Activated CD4-positive, alpha-beta T cell treated with anti-CD3 and anti-CD28 coated beads, Interleukin-2, amount 50 U/mL, for 4 hours (primary cell): Measurements from ENCODE around the gene SCGB1C1.
A peak's percentile ranks its signal among the peaks of the same experiment; 100 is the strongest.
"Not testable (repeated sequence)": the region's sequence is repeated elsewhere in the genome, so short reads cannot be mapped to it uniquely, and the experiment has no call there.

ENCODE experiments used
- DNase-seq, 2 experiments: peaks; one replicate each; pipeline ENCODE4 v3.0.0-alpha.2; 2020

Gene SCGB1C1

DNA sequence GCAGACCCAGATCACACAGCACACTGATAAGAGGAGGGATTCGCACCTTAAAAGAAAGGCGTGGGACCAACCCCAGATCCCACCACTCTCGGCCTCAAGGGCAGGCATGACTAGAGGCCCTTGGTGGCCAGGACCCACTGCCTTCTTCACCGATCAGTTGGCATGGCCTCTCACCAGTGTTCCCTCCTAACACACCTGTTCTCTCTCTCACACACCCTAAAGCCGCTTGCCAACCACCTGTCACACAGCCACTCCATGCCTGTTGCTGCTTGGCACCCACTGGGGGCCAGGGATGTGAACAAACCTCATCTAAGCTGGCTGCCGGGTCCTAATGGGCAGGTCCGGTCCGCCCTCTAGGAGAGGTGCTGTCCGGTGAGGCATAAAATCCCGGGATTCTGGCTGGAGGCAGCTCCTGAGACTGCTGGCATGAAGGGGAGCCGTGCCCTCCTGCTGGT is at the start of gene SCGB1C1:
Gene SCGB1C1 (plus strand): TSS at position 405 of the 455 bp plus-strand sequence. CDS start 22 bp downstream, at position 427.
- DNase-seq: not testable (repeated sequence)

DNA sequence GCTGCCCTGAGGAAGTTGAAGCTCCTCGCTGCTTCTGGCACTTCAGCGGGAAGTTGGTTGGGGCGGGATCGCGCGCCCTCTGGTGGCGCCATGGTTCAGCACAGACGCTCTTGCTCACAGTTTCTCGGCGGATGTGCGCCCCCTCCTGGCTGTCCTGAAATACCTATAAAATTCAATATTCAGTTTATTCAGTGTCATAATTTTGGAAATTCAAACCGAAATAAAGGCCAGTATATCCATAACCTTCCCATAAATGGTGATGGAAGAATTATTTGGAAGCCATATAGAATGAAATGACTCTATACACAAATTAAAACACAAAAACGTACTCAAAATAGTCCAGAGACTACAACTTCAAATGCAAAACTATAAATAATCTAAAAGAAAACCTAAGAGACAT is 12.6 kb upstream of the SCGB1C1 start:
- DNase-seq: not testable (repeated sequence)

DNA sequence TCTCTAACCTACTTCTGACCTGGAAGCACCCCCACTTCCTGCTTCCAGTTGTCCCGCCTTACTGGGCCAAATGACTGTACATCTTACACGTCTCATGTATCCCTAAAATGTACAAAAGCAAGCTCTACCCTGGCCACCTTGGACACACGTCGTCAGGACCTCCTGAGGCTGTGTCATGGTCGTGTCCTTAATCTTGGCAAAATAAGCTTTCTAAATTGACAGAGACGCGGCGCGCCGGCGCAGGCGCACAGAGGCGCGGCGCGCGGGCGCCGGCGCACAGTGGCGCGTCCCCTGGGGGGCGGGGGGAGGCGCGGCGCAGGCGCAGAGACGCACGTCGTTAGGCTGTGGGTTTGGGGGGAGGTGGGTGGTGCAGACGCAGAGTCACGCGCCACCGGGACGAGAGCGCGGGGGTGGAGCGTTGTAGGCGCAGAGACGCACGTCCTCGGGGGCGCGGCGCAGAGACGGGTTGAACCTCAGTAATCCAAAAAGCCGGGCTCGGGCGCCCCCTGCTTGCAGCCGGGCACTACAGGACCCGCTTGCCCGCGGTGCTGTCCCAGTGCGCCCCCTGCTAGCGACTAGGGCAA is 3.6 kb upstream of the SCGB1C1 start:
- DNase-seq: not testable (repeated sequence)

DNA sequence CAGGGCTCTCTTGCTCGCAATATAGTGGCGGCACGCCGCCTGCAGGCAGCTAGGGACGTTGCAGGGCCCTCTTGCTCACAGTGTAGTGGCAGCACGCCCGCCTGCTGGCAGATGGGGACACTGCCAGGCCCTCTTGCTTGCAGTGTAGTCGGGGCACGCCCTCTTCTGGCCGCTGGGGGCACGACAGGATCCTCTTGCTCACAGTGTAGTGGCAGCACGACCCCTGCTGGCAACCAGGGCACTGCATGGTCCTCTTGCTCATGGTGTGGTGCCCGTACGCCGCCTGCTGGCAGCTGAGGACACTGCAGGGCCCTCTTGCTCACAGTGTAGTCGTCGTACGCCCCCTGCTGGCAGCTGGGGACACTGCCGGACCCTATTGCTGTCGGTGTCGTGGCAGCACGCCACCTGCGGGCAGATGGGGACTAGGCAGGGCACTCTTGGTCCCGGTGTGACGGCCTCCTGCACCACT is 3.0 kb upstream of the SCGB1C1 start:
- peak; percentile 25 to 35 for DNase-seq

DNA sequence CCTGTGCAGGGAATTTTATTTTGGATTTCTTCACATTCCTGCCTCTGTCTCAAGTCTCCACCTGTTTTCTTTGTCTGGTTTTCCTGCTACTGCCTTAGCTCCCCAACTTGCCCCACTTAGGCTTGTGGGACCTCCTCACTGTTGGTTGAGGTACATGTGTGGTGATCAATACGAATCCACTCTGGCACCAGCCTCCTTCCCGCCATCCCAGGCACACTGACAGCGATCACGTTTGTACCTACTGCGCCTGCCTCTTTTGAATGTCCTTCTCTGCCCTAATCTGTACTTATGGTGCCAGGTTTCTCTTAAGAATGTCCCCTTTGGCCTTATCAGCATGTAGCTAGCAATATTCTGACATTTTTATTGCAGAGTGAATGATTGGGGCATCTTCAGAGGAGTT is 2.3 kb upstream of the SCGB1C1 start:
- not testable (repeated sequence) for DNase-seq

DNA sequence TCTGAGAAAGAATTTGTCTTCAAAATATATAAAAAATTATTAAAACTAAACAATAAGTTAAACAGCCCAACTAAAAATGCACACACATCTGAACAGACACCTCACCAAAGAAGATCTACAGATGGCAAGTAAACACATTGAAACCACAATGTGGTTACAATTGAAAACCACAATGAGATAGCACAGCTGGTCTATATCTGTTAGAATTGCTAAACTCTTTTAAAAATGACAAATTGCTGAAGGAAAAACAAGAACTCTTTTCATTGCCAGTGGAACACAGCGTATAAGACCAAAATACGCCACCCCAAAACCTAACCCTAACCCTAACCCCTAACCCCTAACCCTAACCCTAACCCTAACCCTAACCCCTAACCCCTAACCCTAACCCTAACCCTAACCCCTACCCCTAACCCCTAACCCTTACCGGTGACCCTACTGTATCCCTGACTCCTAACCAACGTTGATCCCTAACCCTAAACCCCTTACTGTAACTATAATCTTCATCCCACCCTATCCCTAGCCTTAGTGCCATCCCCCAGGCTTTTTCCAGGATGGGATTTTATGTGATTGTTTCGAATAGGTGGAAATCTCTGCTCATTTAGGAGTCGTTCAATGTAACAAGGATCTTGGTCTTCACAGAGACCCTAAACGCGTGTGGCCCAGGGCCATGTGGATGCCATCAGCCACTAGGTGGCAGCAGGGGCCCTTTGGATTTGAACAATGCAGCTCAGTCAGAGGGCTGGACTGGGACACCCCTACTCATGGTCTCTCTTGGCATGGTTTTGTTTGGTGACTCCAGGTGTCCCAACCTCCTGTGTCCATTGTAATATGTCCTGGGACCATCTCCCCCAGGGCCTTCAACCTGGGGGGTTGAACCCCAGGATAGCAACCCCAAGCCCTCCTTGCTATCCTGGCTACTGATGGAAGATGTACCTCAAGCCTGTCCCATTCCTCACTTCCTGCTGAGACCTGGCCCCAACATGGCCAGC is 1.1 kb upstream of the SCGB1C1 start:
- peak; percentile 35 to 44 for DNase-seq

DNA sequence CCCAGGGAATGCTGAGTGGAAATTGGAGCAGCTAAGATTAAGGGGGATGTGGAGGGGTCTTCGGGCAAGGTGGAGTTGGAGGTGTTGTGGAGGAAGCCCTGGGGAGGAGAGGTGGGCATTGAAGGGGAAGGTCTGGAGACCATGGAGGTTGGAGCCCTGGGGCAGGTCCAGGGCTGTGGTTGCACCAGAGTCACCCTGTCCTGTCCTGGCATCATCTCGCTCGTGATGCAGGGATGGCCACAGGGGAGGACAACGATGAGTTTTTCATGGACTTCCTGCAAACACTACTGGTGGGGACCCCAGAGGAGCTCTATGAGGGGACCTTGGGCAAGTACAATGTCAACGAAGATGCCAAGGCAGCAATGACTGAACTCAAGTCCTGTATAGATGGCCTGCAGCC is 603 bp downstream of the SCGB1C1 start:
- not testable (repeated sequence) for DNase-seq

DNA sequence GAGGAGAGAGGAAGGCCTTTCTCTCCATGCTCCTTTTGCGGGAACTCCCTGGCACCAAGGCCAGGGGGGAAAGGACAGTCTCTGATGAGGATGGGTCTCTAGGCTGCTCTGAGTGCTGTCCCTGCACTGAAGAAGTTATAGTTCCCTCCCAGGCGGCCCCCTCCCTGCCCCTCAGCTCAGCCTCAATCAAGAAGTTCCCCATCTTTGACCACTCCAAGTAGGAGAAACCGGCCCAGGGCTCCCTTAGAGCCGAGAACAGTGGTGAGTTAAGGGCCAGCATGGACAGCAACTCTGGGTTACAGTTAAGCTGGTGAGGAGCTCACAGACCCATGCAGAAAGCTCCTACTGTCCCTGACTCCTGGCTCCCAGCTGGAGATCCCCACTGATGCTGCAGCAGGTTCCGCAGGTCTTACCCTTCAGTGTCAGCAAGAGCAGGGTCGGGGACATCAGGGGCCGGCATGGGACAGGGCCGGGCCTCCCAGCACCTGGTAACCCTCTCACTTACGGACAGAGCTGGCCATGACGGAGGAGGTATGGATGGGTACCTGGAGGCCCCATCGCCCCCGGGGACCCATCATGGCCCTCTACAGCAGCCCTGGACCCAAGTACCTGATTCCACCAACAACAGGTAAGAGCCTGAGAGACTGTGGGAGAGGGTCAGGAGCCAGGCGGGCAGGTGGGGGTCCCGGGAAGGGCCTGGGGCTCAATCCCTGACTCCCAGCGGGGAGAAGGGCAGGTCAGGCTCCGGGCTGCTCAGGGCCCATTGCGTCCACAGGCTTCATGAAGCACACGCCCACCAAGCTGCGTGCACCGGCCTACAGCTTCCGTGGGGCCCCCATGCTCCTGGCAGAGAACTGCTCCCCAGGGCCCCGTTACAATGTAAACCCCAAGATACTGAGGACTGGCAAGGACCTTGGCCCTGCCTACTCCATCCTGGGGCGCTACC is 4.2 kb downstream of the SCGB1C1 start:
- DNase-seq: no peak

DNA sequence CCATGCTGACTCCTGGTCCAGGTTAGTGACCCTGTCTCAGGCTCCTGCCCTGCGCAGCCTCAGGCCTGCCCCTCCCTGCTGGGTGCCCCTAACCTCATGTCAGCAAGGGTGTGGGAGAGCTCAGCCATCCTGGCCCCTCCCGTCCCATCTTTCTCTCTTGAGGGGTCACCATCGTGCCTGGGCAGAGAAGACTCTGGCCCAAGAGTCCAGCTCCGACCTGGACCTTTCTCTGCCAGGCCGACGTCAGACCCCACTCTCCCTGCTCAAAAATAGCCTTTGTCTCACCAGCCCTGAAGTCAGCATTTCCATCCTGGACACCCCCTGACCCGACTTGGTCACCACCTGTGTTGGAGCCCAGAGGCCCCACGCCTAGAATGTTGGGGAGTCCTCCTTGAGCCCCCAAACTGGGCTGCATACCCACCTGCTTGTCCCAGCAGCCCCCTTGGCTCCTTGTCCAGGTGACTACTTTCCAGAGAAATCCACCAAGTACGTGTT is 4.9 kb downstream of the SCGB1C1 start:
- no peak for DNase-seq

DNA sequence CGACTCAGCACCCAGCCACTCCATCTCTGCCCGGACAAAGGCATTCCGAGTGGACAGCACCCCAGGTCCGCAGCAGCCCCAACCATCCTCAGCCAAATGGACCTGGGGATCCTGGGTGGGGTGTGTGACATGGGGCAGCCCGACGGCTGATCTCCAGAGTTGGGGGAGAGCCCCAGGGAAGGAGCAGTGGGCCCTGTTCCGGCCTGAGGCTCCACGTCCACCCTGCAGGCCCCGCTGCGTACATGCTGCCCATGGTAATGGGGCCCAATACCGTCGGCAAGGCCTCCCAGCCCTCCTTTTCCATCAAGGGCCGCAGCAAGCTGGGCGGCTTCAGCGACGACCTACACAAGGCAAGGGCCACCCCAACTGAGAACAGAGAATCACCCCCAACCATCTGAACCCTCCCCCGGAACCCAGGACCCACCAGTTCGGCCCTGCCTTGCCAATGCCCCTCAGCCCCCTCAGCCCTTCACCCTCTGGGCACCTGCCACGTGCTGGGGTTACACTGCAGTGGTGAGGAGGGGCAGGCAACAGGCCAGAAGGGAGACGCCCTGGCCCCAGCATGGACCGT is 5.4 kb downstream of the SCGB1C1 start:
- DNase-seq: no peak

DNA sequence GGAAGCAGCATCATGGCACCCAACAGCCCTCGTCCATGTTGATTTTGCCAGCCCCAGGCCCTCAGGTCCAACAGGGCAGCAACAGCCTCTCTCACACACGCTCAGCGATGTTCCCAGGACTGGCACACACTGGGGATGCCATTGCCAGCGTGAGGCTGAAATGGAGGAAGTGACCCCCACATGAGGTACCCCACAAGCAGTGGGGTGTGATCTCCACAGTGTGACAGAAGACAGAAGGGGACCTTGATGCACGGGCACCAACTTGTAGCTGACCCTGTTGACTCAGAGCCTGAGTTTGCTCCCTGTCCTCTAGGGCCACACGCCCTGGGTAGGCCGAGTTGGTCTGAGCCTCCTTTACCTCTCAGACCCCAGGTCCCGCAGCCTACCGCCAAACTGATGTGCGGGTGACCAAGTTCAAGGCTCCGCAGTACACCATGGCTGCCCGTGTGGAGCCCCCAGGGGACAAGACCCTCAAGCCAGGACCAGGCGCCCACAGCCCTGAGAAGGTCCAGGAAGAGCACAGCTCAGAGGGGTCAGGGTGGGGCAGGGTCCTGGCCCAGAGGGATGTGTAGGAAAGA is 6.2 kb downstream of the SCGB1C1 start:
- no peak for DNase-seq

DNA sequence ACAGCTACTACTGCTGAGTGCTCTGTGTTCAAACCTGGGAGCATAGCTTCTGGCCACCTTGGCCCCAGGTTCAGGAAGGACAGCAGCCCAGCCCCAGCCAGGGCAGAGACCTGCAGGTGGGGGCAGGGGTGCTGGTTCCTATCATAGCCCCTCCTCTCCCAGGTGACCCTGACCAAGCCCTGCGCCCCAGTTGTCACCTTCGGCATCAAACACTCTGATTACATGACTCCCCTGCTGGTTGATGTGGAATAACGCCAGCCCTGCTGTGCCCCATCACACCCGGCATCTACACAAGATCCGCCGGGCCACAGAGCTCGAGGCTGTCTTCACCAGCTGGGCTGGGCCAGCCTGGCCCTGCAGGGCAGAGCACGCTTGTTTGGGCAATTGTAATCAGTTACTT is 6.9 kb downstream of the SCGB1C1 start:
- no peak for DNase-seq

DNA sequence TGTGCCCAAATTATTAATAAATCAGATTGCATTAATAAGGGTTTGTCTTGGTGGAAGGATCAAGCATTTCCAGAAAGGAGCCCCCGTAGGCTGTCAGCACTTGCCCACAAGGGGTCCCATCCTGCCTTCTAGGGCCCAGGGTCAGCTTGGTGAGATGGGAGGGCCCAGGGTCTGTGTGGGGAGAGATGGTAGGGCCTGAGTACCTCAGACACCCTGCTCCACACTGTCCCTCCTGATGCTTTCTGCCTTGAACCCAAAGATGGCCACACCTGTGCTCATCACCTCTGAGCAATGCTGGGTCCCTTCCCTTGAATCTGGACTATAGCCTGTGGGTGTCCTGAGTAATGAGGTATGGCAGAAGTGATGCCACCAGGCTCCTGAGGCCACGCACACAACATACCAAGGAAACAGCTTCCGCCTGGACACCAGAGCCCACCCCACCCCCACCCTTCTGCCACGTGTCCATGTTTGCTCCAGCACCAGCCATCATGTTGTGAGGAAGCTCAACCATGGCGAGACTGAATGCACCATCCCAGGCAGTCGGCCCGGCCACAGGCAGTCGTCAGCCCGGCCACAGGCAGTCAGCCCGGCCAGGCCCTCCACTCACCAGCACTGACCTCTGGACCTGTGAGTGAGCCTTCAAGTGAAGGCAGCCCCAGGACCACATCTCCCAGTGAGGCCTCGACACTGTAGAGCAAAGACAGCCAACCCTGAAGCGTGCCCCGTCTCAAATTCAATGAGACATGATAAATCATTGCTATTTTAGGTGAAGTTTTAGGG is 7.5 kb downstream of the SCGB1C1 start:
- DNase-seq: no peak

DNA sequence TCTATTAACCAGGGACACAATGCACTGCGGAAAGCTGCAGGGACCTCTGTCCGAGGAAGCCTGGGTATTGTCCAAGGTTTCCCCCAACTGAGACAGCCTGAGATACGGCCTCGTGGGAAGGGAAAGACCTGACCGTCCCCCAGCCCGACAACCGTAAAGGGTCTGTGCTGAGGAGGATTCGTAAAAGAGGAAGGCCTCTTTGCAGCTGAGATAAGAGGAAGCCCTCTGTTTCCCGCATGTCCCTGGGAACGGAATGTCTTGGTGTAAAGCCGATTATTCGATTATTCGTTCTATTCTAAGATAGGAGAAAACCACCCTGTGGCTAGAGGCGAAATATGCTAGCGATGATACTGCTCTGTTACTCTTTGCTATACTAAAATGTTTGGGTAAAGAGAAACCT is 9.1 kb downstream of the SCGB1C1 start:
- no peak for DNase-seq

DNA sequence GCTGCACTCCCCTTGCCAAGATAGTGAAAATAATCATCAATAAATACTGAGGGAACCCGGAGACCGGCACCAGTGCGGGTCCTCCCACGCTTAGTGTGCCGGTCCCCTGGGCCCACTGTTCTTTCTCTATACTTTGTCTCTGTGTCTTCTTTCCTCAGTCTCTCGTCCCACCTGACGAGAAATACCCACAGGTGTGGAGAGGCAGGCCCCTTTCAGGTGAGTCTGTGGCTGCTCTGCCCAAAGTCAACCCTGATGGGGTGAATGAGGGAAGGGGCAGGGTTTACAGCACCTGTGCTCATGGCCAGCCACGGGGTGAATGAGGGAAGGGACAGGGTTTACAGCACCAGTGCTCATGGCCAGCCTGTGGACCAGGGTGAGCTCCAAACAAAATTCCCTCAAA is 9.6 kb downstream of the SCGB1C1 start:
- DNase-seq: no peak

DNA sequence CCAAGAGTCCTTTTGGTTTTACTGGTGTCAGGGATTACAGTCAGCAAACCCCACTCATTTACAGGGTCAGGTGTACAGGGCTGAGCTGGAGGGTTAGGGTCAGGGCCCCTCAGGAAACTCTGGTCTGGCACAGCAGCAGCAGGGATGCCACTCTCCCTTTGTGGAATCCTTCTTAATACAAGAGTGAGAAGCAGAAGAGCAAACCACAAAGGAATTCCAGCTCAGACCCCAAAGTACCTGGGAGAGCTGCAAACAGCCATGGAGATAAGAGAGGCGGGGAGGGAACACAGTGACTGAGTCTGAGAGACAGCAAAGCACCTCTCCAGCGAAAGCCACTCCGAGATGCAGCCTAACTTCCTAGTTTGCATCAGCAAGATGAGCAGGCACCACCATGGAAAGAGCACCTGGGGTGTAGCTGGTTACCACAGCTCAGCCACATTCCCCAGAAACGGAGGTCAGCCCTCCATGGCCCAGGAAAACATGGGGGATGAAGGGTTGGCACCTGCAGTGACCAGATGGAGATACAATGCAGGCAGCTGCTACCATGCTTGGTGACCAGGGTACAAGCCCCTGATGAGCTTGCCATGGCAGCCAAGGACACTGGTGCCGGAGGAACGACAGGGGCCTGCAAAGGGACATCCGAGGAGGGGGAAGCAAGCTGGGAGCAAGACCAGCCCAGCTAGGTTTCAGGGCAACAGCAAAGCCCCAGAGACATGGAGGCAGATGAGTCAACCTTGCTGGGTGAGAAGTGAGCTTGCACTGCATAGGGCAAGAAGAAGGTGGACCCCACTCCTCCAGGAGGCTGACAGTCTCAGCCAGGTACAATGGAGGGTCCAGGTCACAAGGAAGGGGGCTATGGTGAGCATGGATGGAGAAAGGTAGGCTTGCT is 10.4 kb downstream of the SCGB1C1 start:
- DNase-seq: no peak

DNA sequence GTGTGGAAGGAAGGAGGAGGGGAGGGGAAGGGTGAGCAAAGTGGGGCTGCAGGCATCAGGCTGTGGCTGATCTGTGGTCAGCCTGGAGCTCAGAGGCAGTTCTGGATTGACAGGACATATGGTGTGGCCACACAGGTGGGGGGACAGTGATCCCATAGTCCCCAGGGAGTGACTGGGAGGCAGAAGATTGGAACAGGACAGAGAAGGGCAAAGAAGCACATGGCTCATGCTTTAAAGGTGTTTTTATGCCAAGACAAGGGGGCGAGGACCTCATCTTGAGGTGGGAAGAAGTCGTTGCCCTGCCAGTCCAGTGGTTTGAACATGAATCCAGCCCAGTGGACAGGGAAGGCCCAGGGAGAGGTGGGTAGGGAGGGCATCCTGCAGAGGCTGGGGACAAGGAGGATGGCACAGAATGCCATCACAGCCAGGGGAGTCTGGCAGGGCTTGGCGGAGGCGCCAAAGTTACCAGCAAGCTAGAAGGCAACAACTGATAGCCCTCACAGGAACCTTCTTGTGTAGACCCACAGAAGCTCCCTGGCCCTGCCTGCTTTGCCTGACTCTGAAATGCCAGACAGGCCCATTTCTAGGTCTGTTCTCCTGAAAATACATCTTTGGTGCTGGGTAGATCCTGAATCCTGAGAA is 11.2 kb downstream of the SCGB1C1 start:
- DNase-seq: no peak

DNA sequence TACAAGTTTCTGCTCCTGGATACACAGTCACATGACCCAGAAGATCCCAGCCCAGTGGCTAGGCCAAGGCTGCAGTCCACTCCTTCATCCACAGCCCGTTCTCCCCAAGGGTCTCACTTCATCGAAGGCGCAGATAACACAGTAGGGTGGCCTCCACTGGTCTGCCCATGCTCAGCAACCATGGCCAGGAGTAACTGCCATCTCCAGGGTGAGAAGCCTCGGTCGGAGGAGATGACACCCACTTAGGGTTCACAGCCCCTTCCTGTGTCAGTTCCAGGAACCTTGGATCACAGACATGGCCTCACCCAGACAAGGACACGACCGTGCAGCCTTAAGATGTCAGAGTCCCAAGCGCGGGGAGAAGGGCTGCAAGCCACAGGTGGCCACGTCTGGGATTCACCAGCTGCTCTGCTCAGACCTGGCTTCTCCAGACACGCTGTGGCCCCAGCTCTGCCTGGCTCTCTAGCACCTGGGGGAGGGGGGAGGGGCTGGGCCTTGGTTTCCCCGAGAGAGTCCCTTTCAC is 11.8 kb downstream of the SCGB1C1 start:
- no peak for DNase-seq
